HepG2 (cell line): ENCODE results near the gene XAF1. TPM values are rescaled to one million over a fixed set of nuclear protein-coding genes. Genes with fewer than 3 reads are reported as not detected.

ENCODE experiments used
- CEBPG ChIP-seq: IDR thresholded peaks from 2 replicates; pipeline ENCODE4 v1.6.1; 2016
- FOXM1 ChIP-seq: sonication (generic); formaldehyde crosslinking; IDR thresholded peaks from 2 replicates; pipeline ENCODE4 v1.5.0; 2020; ENCODE audit warnings: missing genetic modification reagents
- FOXO1 ChIP-seq: sonication (generic); formaldehyde crosslinking; IDR thresholded peaks from 2 replicates; pipeline ENCODE4 v1.4.0; 2020; ENCODE audit warnings: missing genetic modification reagents
- HNF1B ChIP-seq: sonication (generic); formaldehyde crosslinking; IDR thresholded peaks from 2 replicates; pipeline ENCODE4 v1.5.1; 2020; ENCODE audit warnings: mild to moderate bottlenecking, moderate library complexity, missing genetic modification reagents
- HOXA9 ChIP-seq: sonication (generic); formaldehyde crosslinking; IDR thresholded peaks from 2 replicates; pipeline ENCODE4 v1.8.1; 2022; ENCODE audit warnings: missing genetic modification reagents, mild to moderate bottlenecking, moderate library complexity, borderline replicate concordance
- MLXIP ChIP-seq: sonication (generic); formaldehyde crosslinking; IDR thresholded peaks from 2 replicates; pipeline ENCODE4 v1.9.0; 2021; ENCODE audit warnings: missing genetic modification reagents, borderline replicate concordance
- MTA1 ChIP-seq: sonication (generic); formaldehyde crosslinking; IDR thresholded peaks from 2 replicates; pipeline ENCODE4 v1.4.0; 2020; ENCODE audit warnings: missing genetic modification reagents, mild to moderate bottlenecking, borderline replicate concordance
- NR2C2 ChIP-seq: sonication (generic); formaldehyde crosslinking; IDR thresholded peaks from 2 replicates; pipeline ENCODE4 v1.4.0; 2020; ENCODE audit warnings: missing genetic modification reagents, mild to moderate bottlenecking, moderate library complexity, borderline replicate concordance
- NR3C1 ChIP-seq: sonication (generic); formaldehyde crosslinking; IDR thresholded peaks from 2 replicates; pipeline ENCODE4 v1.4.0; 2020; ENCODE audit warnings: missing genetic modification reagents
- RBFOX2 ChIP-seq: fragments of 200-400 bp; formaldehyde crosslinking; IDR thresholded peaks from 2 replicates; pipeline ENCODE4 v1.6.1; 2017; ENCODE audit warnings: low read depth, mild to moderate bottlenecking, low read length
- RXRB ChIP-seq: IDR thresholded peaks from 2 replicates; pipeline ENCODE4 v1.6.1; 2016; ENCODE audit warnings: borderline replicate concordance, missing genetic modification reagents, missing compliant biosample characterization
- YEATS4 ChIP-seq: sonication (generic); formaldehyde crosslinking; IDR thresholded peaks from 2 replicates; pipeline ENCODE4 v1.4.0; 2020; ENCODE audit warnings: missing genetic modification reagents, borderline replicate concordance
- ZNF136 ChIP-seq: sonication (generic); formaldehyde crosslinking; IDR thresholded peaks from 2 replicates; pipeline ENCODE4 v1.8.1; 2022; ENCODE audit warnings: low read depth, mild to moderate bottlenecking, moderate library complexity, missing genetic modification reagents
- ZNF446 ChIP-seq: sonication (generic); formaldehyde crosslinking; IDR thresholded peaks from 2 replicates; pipeline ENCODE4 v1.5.0; 2020; ENCODE audit warnings: mild to moderate bottlenecking, missing genetic modification reagents
- ZNF792 ChIP-seq: IDR thresholded peaks from 2 replicates; pipeline ENCODE4 v1.6.1; 2016
- ZSCAN12 ChIP-seq: sonication (generic); formaldehyde crosslinking; IDR thresholded peaks from 2 replicates; pipeline ENCODE4 v1.9.0; 2021; ENCODE audit warnings: mild to moderate bottlenecking, missing genetic modification reagents
- polyA plus RNA-seq, 8 experiments: library from polyadenylated mRNA; depleted of rRNA in 3 of 8; stranded (reverse) in 7 of 8; unstranded in 1 of 8; fragments of >200 nt; fragmentation: Illumina TruSeq in 4 of 8; extraction: Trizol in 4 of 8; gene quantifications; 2 replicates each; pipeline versions ENCODE4 v1.2.1 to v1.2.3, GENCODE V29; 2011 to 2016; ENCODE audit warnings: low read depth in 4 of 8, missing spikeins in 1 of 8, mixed read lengths in 1 of 8; ENCODE audit not compliant: insufficient read depth in 1 of 8
- total RNA-seq, 5 experiments: library from RNA; depleted of rRNA; stranded (reverse); fragments of >200 nt; fragmentation: Illumina TruSeq; extraction: Trizol; gene quantifications; 2 replicates each; pipeline ENCODE4 v1.2.3, GENCODE V29; 2016; ENCODE audit warnings: low read depth in 1 of 5
- TF ChIP-seq, protein P1 (sequence below): sonication (generic); formaldehyde crosslinking; IDR thresholded peaks from 2 replicates; pipeline ENCODE4 v1.4.0; 2020; ENCODE audit warnings: missing genetic modification reagents
- TF ChIP-seq, protein P2 (sequence below): sonication (generic); formaldehyde crosslinking; IDR thresholded peaks from 2 replicates; pipeline ENCODE4 v1.8.0; 2022; ENCODE audit warnings: mild to moderate bottlenecking, missing genetic modification reagents; ENCODE audit not compliant: insufficient replicate concordance
- TF ChIP-seq, protein P3 (sequence below): IDR thresholded peaks from 2 replicates; pipeline ENCODE4 v1.6.1; 2016; ENCODE audit warnings: low read depth, control low read depth

Gene XAF1
- total and polyA plus RNA-seq, 2 of the 13 experiments (the other 11 are each of a cell fraction or from before 2014, with no cell fraction given) = 1.2 to 2.4 TPM

GRCh38 chr17:6713130-6713917 lies 42.5 kb upstream of the XAF1 start, which contains the start of gene SLC13A5 (continued):
- TF ChIP-seq HNF1B (CRISPR knock-in tag) (peak; percentile 36; the same call in 1 of the 2 replicates), NR3C1 (CRISPR knock-in tag) (no peak), YEATS4 (peak; percentile 69), HOXA9 (CRISPR knock-in tag) (no peak), FOXO1 (CRISPR knock-in tag) (peak; percentile 71), RBFOX2 (peak; percentile 100), MTA1 (CRISPR knock-in tag) (peak; percentile 33; the same call in 1 of the 2 replicates), ZNF792 (CRISPR knock-in tag) (peak; percentile 45; the same call in 1 of the 2 replicates), ZNF446 (CRISPR knock-in tag) (peak; percentile 88; the same call in 1 of the 2 replicates), RXRB (CRISPR knock-in tag) (peak; percentile 37; the same call in 1 of the 2 replicates), CEBPG (no peak), FOXM1 (CRISPR knock-in tag) (no peak; the same call in 1 of the 2 replicates), NR2C2 (CRISPR knock-in tag) (no peak; the same call in 1 of the 2 replicates), MLXIP (CRISPR knock-in tag) (peak; percentile 72; the same call in 1 of the 2 replicates), ZNF136 (CRISPR knock-in tag) (peak; percentile 42; the same call in 1 of the 2 replicates), ZSCAN12 (CRISPR knock-in tag) (peak; percentile 64; the same call in 1 of the 2 replicates)
- TF ChIP-seq, protein P1, sequence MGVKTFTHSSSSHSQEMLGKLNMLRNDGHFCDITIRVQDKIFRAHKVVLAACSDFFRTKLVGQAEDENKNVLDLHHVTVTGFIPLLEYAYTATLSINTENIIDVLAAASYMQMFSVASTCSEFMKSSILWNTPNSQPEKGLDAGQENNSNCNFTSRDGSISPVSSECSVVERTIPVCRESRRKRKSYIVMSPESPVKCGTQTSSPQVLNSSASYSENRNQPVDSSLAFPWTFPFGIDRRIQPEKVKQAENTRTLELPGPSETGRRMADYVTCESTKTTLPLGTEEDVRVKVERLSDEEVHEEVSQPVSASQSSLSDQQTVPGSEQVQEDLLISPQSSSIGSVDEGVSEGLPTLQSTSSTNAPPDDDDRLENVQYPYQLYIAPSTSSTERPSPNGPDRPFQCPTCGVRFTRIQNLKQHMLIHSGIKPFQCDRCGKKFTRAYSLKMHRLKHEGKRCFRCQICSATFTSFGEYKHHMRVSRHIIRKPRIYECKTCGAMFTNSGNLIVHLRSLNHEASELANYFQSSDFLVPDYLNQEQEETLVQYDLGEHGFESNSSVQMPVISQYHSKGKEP (CRISPR knock-in tag) = peak; percentile 57; the same call in 1 of the 2 replicates
- TF ChIP-seq, protein P2, sequence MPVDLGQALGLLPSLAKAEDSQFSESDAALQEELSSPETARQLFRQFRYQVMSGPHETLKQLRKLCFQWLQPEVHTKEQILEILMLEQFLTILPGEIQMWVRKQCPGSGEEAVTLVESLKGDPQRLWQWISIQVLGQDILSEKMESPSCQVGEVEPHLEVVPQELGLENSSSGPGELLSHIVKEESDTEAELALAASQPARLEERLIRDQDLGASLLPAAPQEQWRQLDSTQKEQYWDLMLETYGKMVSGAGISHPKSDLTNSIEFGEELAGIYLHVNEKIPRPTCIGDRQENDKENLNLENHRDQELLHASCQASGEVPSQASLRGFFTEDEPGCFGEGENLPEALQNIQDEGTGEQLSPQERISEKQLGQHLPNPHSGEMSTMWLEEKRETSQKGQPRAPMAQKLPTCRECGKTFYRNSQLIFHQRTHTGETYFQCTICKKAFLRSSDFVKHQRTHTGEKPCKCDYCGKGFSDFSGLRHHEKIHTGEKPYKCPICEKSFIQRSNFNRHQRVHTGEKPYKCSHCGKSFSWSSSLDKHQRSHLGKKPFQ (CRISPR knock-in tag) = peak; percentile 58
- TF ChIP-seq, protein P3, sequence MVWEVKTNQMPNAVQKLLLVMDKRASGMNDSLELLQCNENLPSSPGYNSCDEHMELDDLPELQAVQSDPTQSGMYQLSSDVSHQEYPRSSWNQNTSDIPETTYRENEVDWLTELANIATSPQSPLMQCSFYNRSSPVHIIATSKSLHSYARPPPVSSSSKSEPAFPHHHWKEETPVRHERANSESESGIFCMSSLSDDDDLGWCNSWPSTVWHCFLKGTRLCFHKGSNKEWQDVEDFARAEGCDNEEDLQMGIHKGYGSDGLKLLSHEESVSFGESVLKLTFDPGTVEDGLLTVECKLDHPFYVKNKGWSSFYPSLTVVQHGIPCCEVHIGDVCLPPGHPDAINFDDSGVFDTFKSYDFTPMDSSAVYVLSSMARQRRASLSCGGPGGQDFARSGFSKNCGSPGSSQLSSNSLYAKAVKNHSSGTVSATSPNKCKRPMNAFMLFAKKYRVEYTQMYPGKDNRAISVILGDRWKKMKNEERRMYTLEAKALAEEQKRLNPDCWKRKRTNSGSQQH (CRISPR knock-in tag) = peak; percentile 26
